Activated naive CD8-positive, alpha-beta T cell treated with anti-CD3 and anti-CD28 coated beads, Interleukin-2, amount 50 U/mL, for 24 hours (primary cell): ENCODE data around the gene GCM1.

ENCODE experiments used
- ATAC-seq: fragments of 150-1000 bp; cut with Tn5 transposase; one replicate; pipeline ENCODE4 v1.10.0; 2021
- DNase-seq: peaks from one replicate; pipeline ENCODE4 v3.0.0; 2021
- H3K27ac Mint-ChIP-seq: one replicate; pipeline ENCODE4 v1.8.0; 2021; ENCODE audit warnings: mild to moderate bottlenecking, mixed read lengths
- H3K27me3 Mint-ChIP-seq: one replicate; pipeline ENCODE4 v1.8.0; 2021; ENCODE audit warnings: mixed read lengths
- H3K36me3 Mint-ChIP-seq: one replicate; pipeline ENCODE4 v1.8.0; 2021; ENCODE audit warnings: low read depth, mixed read lengths
- H3K4me1 Mint-ChIP-seq: one replicate; pipeline ENCODE4 v1.8.0; 2021; ENCODE audit warnings: mixed read lengths
- H3K4me3 Mint-ChIP-seq: one replicate; pipeline ENCODE4 v1.8.0; 2021; ENCODE audit warnings: mild to moderate bottlenecking, moderate library complexity, mixed read lengths
- H3K9me3 Mint-ChIP-seq: one replicate; pipeline ENCODE4 v1.8.0; 2021; ENCODE audit warnings: mixed read lengths

The GCM1 gene

GRCh38 chr6:53104916-53105315, 43.7 kb downstream of the GCM1 start:
- Mint-ChIP-seq H3K27me3 (no peaks in the 10 kb centered on the region), H3K4me3 (no peak overlapping the region), H3K27ac (no peak overlapping the region), H3K36me3 (peaks cover 6% of the 10 kb centered on the region), H3K4me1 (no peaks in the 10 kb centered on the region), H3K9me3 (no peaks in the 10 kb centered on the region)
- no peak for ATAC-seq
- DNase-seq: no peak

- Mint-ChIP-seq H3K9me3 (no peaks in the 10 kb centered on the region), H3K27me3 (no peaks in the 10 kb centered on the region), H3K27ac (no peak overlapping the region), H3K4me3 (no peak overlapping the region), H3K36me3 (peaks cover 8% of the 10 kb centered on the region), H3K4me1 (no peaks in the 10 kb centered on the region)
- ATAC-seq: no peak
- DNase-seq: no peak
Observed at GRCh38 chr6:53103993-53104675, 44.5 kb downstream of the GCM1 start.

- peaks cover 17% of the 10 kb centered on the region for H3K36me3 Mint-ChIP-seq
- no peaks in the 10 kb centered on the region for H3K27me3 Mint-ChIP-seq
- no peak overlapping the region for H3K4me3 Mint-ChIP-seq
- no peak overlapping the region for H3K27ac Mint-ChIP-seq
- DNase-seq: no peak
- H3K9me3 Mint-ChIP-seq: no peaks in the 10 kb centered on the region
- ATAC-seq: no peak
- H3K4me1 Mint-ChIP-seq: no peaks in the 10 kb centered on the region
Observed at GRCh38 chr6:53101006-53101405, 47.6 kb downstream of the GCM1 start.

- Mint-ChIP-seq H3K27me3 (no peaks in the 10 kb centered on the region), H3K27ac (no peak overlapping the region), H3K4me1 (no peaks in the 10 kb centered on the region), H3K4me3 (no peak overlapping the region), H3K9me3 (no peaks in the 10 kb centered on the region), H3K36me3 (peaks cover 22% of the 10 kb centered on the region)
- DNase-seq (no peak), ATAC-seq (no peak)
Observed at GRCh38 chr6:53100561-53100960, 48.1 kb downstream of the GCM1 start.

GRCh38 chr6:53095716-53096115, 52.9 kb downstream of the GCM1 start:
- H3K36me3 Mint-ChIP-seq: peaks cover 37% of the 10 kb centered on the region
- no peak overlapping the region for H3K27ac Mint-ChIP-seq
- DNase-seq: no peak
- H3K9me3 Mint-ChIP-seq: no peaks in the 10 kb centered on the region
- H3K27me3 Mint-ChIP-seq: no peaks in the 10 kb centered on the region
- H3K4me1 Mint-ChIP-seq: no peaks in the 10 kb centered on the region
- H3K4me3 Mint-ChIP-seq: no peak overlapping the region
- ATAC-seq: no peak

- DNase-seq (no peak), ATAC-seq (no peak)
- Mint-ChIP-seq H3K27ac (no peak overlapping the region), H3K36me3 (peaks cover 35% of the 10 kb centered on the region), H3K4me3 (no peak overlapping the region), H3K27me3 (no peaks in the 10 kb centered on the region), H3K4me1 (no peaks in the 10 kb centered on the region), H3K9me3 (no peaks in the 10 kb centered on the region)
Observed at GRCh38 chr6:53095270-53095669, 53.4 kb downstream of the GCM1 start.

GRCh38 chr6:53090576-53090975, 58.1 kb downstream of the GCM1 start:
- no peaks in the 10 kb centered on the region for H3K27me3 Mint-ChIP-seq
- no peaks in the 10 kb centered on the region for H3K9me3 Mint-ChIP-seq
- H3K4me1 Mint-ChIP-seq: no peaks in the 10 kb centered on the region
- DNase-seq (no peak), ATAC-seq (no peak)
- peaks cover 38% of the 10 kb centered on the region for H3K36me3 Mint-ChIP-seq
- no peak overlapping the region for H3K27ac Mint-ChIP-seq
- no peak overlapping the region for H3K4me3 Mint-ChIP-seq

- peaks cover 34% of the 10 kb centered on the region for H3K36me3 Mint-ChIP-seq
- no peak overlapping the region for H3K4me3 Mint-ChIP-seq
- H3K27me3 Mint-ChIP-seq: no peaks in the 10 kb centered on the region
- no peak overlapping the region for H3K27ac Mint-ChIP-seq
- no peaks in the 10 kb centered on the region for H3K9me3 Mint-ChIP-seq
- DNase-seq: no peak
- H3K4me1 Mint-ChIP-seq: no peaks in the 10 kb centered on the region
- no peak for ATAC-seq
Observed at GRCh38 chr6:53089948-53090347, 58.7 kb downstream of the GCM1 start.

- Mint-ChIP-seq H3K9me3 (no peaks in the 10 kb centered on the region), H3K4me1 (no peaks in the 10 kb centered on the region), H3K4me3 (no peak overlapping the region), H3K36me3 (peaks cover 44% of the 10 kb centered on the region), H3K27ac (no peak overlapping the region), H3K27me3 (no peaks in the 10 kb centered on the region)
- DNase-seq (no peak), ATAC-seq (no peak)
Observed at GRCh38 chr6:53086302-53086701, 62.3 kb downstream of the GCM1 start.

- H3K4me3 Mint-ChIP-seq: no peak overlapping the region
- no peaks in the 10 kb centered on the region for H3K27me3 Mint-ChIP-seq
- no peak for DNase-seq
- no peak for ATAC-seq
- peaks cover 43% of the 10 kb centered on the region for H3K36me3 Mint-ChIP-seq
- no peaks in the 10 kb centered on the region for H3K4me1 Mint-ChIP-seq
- no peak overlapping the region for H3K27ac Mint-ChIP-seq
- H3K9me3 Mint-ChIP-seq: no peaks in the 10 kb centered on the region
Observed at GRCh38 chr6:53080813-53081212, 67.8 kb downstream of the GCM1 start.
